Central memory CD4-positive, alpha-beta T cell (primary cell): ENCODE results near the gene PTPDC1.
"Not testable (repeated sequence)": the region's sequence is repeated elsewhere in the genome, so short reads cannot be mapped to it uniquely, and the experiment has no call there.

Experiments
- DNase-seq: peaks from one replicate; pipeline ENCODE4 v3.0.0; 2022

PTPDC1 gene

GRCh38 chr9:94094219-94095145 is 10.2 kb downstream of the PTPDC1 start:
- not testable (repeated sequence) for DNase-seq

- no peak for DNase-seq
Measured at GRCh38 chr9:94096819-94097577, 12.7 kb downstream of the PTPDC1 start.

GRCh38 chr9:94097788-94098414 is 13.6 kb downstream of the PTPDC1 start:
- no peak for DNase-seq

GRCh38 chr9:94100152-94100879 is 16.1 kb downstream of the PTPDC1 start:
- DNase-seq = no peak

GRCh38 chr9:94101162-94101853 is 17.0 kb downstream of the PTPDC1 start:
- no peak for DNase-seq

GRCh38 chr9:94108584-94108983 is 24.3 kb downstream of the PTPDC1 start:
- DNase-seq = no peak

GRCh38 chr9:94110821-94111252 is 26.6 kb downstream of the PTPDC1 start:
- DNase-seq = no peak

GRCh38 chr9:94111446-94111845 is 27.2 kb downstream of the PTPDC1 start:
- DNase-seq = no peak

- no peak for DNase-seq
Measured at GRCh38 chr9:94112716-94113465, 28.6 kb downstream of the PTPDC1 start.

GRCh38 chr9:94120088-94120487 is 35.8 kb downstream of the PTPDC1 start:
- DNase-seq = not testable (repeated sequence)

GRCh38 chr9:94120854-94121376 is 36.7 kb downstream of the PTPDC1 start:
- no peak for DNase-seq

- DNase-seq = no peak
Measured at GRCh38 chr9:94126844-94127243, 42.6 kb downstream of the PTPDC1 start.

- no peak for DNase-seq
Measured at GRCh38 chr9:94127806-94128205, 43.5 kb downstream of the PTPDC1 start.

GRCh38 chr9:94128580-94128979 is 44.3 kb downstream of the PTPDC1 start:
- no peak for DNase-seq

- no peak for DNase-seq
Measured at GRCh38 chr9:94134629-94135028, 50.4 kb downstream of the PTPDC1 start.

- DNase-seq = no peak
Measured at GRCh38 chr9:94135222-94135621, 51.0 kb downstream of the PTPDC1 start.

GRCh38 chr9:94139672-94140417 is 55.6 kb downstream of the PTPDC1 start:
- no peak for DNase-seq

- DNase-seq = no peak
Measured at GRCh38 chr9:94140418-94140780, 56.1 kb downstream of the PTPDC1 start.

- no peak for DNase-seq
Measured at GRCh38 chr9:94140791-94141790, 56.8 kb downstream of the PTPDC1 start.
